Suprapubic skin (tissue), 3 donors: ENCODE measurements around the gene ARHGAP44.

Source experiments
- EP300 ChIP-seq: sonication (generic); formaldehyde crosslinking; IDR thresholded peaks from one replicate; pipeline ENCODE4 v1.6.1; 2017; ENCODE audit warnings: antibody characterized with exemption
- POLR2A ChIP-seq, 2 donors: fragments of 450-650 bp; IDR thresholded peaks; one replicate each; pipeline ENCODE4 v1.6.1; 2017; ENCODE audit warnings: antibody characterized with exemption in 2 of 2, mild to moderate bottlenecking in 2 of 2, moderate library complexity in 2 of 2
- TF ChIP-seq, protein P1 (sequence below), 2 donors: fragments of 200-600 bp in 1 of 2; fragments of 450-650 bp in 1 of 2; sonication (generic) in 1 of 2; IDR thresholded peaks; one replicate each; pipeline ENCODE4 v1.5.1; 2016 to 2019; ENCODE audit warnings: antibody characterized with exemption in 2 of 2, mild to moderate bottlenecking in 1 of 2, moderate library complexity in 1 of 2

DNA sequence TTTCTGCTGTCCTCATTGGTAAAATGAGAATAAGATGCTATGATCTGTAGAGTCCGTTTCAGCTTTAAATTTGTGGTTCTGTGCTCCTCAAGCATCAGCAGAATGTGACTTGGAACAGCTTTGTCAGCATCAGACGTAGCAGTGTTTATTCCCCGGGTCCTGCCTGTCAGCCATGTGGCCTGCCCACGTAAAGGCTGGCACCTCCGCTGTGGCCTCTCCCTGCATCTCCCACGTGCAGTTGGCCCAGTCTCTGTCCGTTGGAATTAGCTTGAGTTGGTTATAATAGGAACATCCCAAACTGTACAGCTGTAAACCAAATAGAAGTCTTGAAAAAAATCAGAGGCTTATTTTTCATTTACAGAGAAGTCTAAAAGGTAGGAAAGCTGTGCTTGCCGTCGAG, 61.7 kb downstream of the ARHGAP44 start:
- TF ChIP-seq, protein P1, sequence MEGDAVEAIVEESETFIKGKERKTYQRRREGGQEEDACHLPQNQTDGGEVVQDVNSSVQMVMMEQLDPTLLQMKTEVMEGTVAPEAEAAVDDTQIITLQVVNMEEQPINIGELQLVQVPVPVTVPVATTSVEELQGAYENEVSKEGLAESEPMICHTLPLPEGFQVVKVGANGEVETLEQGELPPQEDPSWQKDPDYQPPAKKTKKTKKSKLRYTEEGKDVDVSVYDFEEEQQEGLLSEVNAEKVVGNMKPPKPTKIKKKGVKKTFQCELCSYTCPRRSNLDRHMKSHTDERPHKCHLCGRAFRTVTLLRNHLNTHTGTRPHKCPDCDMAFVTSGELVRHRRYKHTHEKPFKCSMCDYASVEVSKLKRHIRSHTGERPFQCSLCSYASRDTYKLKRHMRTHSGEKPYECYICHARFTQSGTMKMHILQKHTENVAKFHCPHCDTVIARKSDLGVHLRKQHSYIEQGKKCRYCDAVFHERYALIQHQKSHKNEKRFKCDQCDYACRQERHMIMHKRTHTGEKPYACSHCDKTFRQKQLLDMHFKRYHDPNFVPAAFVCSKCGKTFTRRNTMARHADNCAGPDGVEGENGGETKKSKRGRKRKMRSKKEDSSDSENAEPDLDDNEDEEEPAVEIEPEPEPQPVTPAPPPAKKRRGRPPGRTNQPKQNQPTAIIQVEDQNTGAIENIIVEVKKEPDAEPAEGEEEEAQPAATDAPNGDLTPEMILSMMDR (IDR thresholded peaks at IDR 0.05) = no peak
- TF ChIP-seq POLR2A (IDR thresholded peaks at IDR 0.05) (no peak), EP300 (no peak)
